ENCODE measurements around the gene TOMM20.
A peak's percentile ranks its signal among the peaks of the same experiment; 100 is the strongest.
"Not testable (repeated sequence)": the region's sequence is repeated elsewhere in the genome, so short reads cannot be mapped to it uniquely, and the experiment has no call there.

The TOMM20 gene

GRCh38 chr1:235100194-235100772 lies 28.4 kb downstream of the TOMM20 start:
- DNase-seq, result no peak

GRCh38 chr1:235098991-235099390 lies 29.6 kb downstream of the TOMM20 start:
- DNase-seq, result no peak

GRCh38 chr1:235098547-235098946 lies 30.1 kb downstream of the TOMM20 start:
- no peak for DNase-seq

- DNase-seq, result not testable (repeated sequence)
Measured at GRCh38 chr1:235097501-235097900, 31.1 kb downstream of the TOMM20 start.

- no peak for DNase-seq
Measured at GRCh38 chr1:235095938-235096562, 32.6 kb downstream of the TOMM20 start.

GRCh38 chr1:235093696-235094592 lies 34.7 kb downstream of the TOMM20 start:
- DNase-seq, result peak; percentile 76

GRCh38 chr1:235093013-235093695 lies 35.5 kb downstream of the TOMM20 start:
- no peak for DNase-seq

- DNase-seq, result not testable (repeated sequence)
Measured at GRCh38 chr1:235092415-235092814, 36.2 kb downstream of the TOMM20 start.

- DNase-seq, result not testable (repeated sequence)
Measured at GRCh38 chr1:235092045-235092406, 36.6 kb downstream of the TOMM20 start.

- not testable (repeated sequence) for DNase-seq
Measured at GRCh38 chr1:235091319-235092044, 37.2 kb downstream of the TOMM20 start.

GRCh38 chr1:235090406-235091069 lies 38.1 kb downstream of the TOMM20 start:
- DNase-seq, result no peak

GRCh38 chr1:235088907-235089306 lies 39.7 kb downstream of the TOMM20 start:
- no peak for DNase-seq

- no peak for DNase-seq
Measured at GRCh38 chr1:235088430-235088829, 40.2 kb downstream of the TOMM20 start.

- DNase-seq, result no peak
Measured at GRCh38 chr1:235087906-235088305, 40.7 kb downstream of the TOMM20 start.

GRCh38 chr1:235085411-235086117 lies 43.1 kb downstream of the TOMM20 start:
- not testable (repeated sequence) for DNase-seq

GRCh38 chr1:235080788-235081187 lies 47.8 kb downstream of the TOMM20 start:
- not testable (repeated sequence) for DNase-seq

GRCh38 chr1:235080297-235080657 lies 48.4 kb downstream of the TOMM20 start:
- not testable (repeated sequence) for DNase-seq

- no peak for DNase-seq
Measured at GRCh38 chr1:235079443-235080296, 49.0 kb downstream of the TOMM20 start.

GRCh38 chr1:235078480-235079381 lies 49.9 kb downstream of the TOMM20 start:
- no peak for DNase-seq

Data from effector CD4-positive, alpha-beta T cell (primary cell).